HepG2 (cell line): ENCODE data around the gene JMJD1C. TPM values are rescaled to one million over a fixed set of nuclear protein-coding genes. Genes with fewer than 3 reads are reported as not detected.

Experiments used
- ATAC-seq: fragments of 200-7000 bp; cut with Tn5 transposase; 3 replicates; pipeline ENCODE4 v1.9.1; 2020; ENCODE audit warnings: mild to moderate bottlenecking, moderate library complexity
- BruUV-seq: library from RNA; stranded (reverse); fragments of 400-500 nt; replicated peaks from 2 replicates; lab custom pipeline; 2021; lab: Mats Ljungman, UMichigan
- CTCF ChIA-PET: fragments of 300-600 bp; formaldehyde crosslinking; extraction: SDS; loops from one replicate; lab custom pipeline; 2021; ENCODE audit warnings: low total read pairs, inconsistent platforms, low intra/inter-chr PET ratio; lab: Yijun Ruan, JAX
- POLR2A ChIA-PET: fragments of 350-600 bp; sonication (Branson Sonifier 250); formaldehyde crosslinking; loops from one replicate; lab custom pipeline; 2020; ENCODE audit warnings: antibody characterized with exemption, inconsistent platforms; lab: Yijun Ruan, JAX
- DNase-seq: peaks from one replicate; pipeline ENCODE4 v3.0.0-alpha.2; 2015; ENCODE audit warnings: low spot score
- FAIRE-seq: peaks from 3 replicates; lab custom pipeline; 2011; peaks lifted over from hg19 to GRCh38; lab: Jason Lieb, UNC
- H2AFZ ChIP-seq: one replicate; pipeline ENCODE4 v1.6.1; 2011; ENCODE audit warnings: low read length, inconsistent platforms
- H3K27ac ChIP-seq: fragments of 300-600 bp; 3 replicates; pipeline ENCODE4 v1.8.0; 2011; ENCODE audit warnings: mixed run types, mild to moderate bottlenecking, mixed read lengths, low read length, inconsistent platforms; ENCODE audit not compliant: insufficient read depth; ENCODE audit errors: extremely low read length
- H3K27me3 ChIP-seq, 2 experiments: fragments of 200-600 bp in 1 of 2; 2 replicates in 1 of 2; 3 replicates in 1 of 2; pipeline versions ENCODE4 v1.6.0 to v1.8.0; 2011; ENCODE audit warnings: low read length in 2 of 2, mild to moderate bottlenecking in 2 of 2, moderate library complexity in 2 of 2, inconsistent platforms in 1 of 2; ENCODE audit not compliant: insufficient read depth in 2 of 2, control insufficient read depth in 1 of 2
- H3K36me3 ChIP-seq, 2 experiments: fragments of 200-600 bp in 1 of 2; replicated peaks in 1 of 2; 2 replicates in 1 of 2; 3 replicates in 1 of 2; pipeline versions ENCODE4 v1.5.1 to v1.8.0; 2011; ENCODE audit warnings: low read length in 2 of 2, inconsistent platforms in 1 of 2; ENCODE audit not compliant: insufficient read depth in 2 of 2, control insufficient read depth in 1 of 2
- H3K4me1 ChIP-seq: 2 replicates; pipeline ENCODE4 v1.5.1; 2012; ENCODE audit warnings: low read length, inconsistent platforms; ENCODE audit not compliant: insufficient read depth
- H3K4me2 ChIP-seq: 2 replicates; pipeline ENCODE4 v1.6.0; 2011; ENCODE audit warnings: low read depth, low read length, inconsistent platforms
- H3K4me3 ChIP-seq, 3 experiments: fragments of 200-600 bp in 1 of 3; sonication (generic), shearing (Covaris generic) in 1 of 3; replicated peaks in 1 of 3; 2 replicates each; pipeline ENCODE4 v1.5.1; 2011 to 2016; ENCODE audit warnings: low read length in 3 of 3, inconsistent platforms in 2 of 3, low read depth in 2 of 3, mild to moderate bottlenecking in 2 of 3, control low read depth in 1 of 3, mixed read lengths in 1 of 3; ENCODE audit not compliant: insufficient read depth in 1 of 3
- H3K79me2 ChIP-seq: one replicate; pipeline ENCODE4 v1.6.1; 2011; ENCODE audit warnings: low read length, inconsistent platforms; ENCODE audit not compliant: insufficient read depth
- H3K9ac ChIP-seq: 2 replicates; pipeline ENCODE4 v1.6.0; 2011; ENCODE audit warnings: mild to moderate bottlenecking, low read depth, low read length, inconsistent platforms; ENCODE audit not compliant: insufficient read depth
- H3K9me3 ChIP-seq: 2 replicates; pipeline ENCODE4 v1.5.1; 2012; ENCODE audit warnings: mild to moderate bottlenecking, low read length
- H4K20me1 ChIP-seq: 2 replicates; pipeline ENCODE4 v1.6.0; 2011; ENCODE audit warnings: inconsistent platforms, mild to moderate bottlenecking, low read length, moderate library complexity; ENCODE audit not compliant: insufficient read depth
- FIP1L1 ChIP-seq: fragments of 200-400 bp; formaldehyde crosslinking; IDR thresholded peaks from 2 replicates; pipeline ENCODE4 v1.6.1; 2018; ENCODE audit warnings: low read depth, mild to moderate bottlenecking, low read length, moderate library complexity, borderline replicate concordance; ENCODE audit not compliant: insufficient read depth
- GZF1 ChIP-seq: sonication (generic); formaldehyde crosslinking; IDR thresholded peaks from 2 replicates; pipeline ENCODE4 v1.5.1; 2020; ENCODE audit warnings: mild to moderate bottlenecking, missing genetic modification reagents
- KMT2B ChIP-seq: IDR thresholded peaks from 2 replicates; pipeline ENCODE4 v1.6.1; 2016; ENCODE audit warnings: missing genetic modification reagents, missing compliant biosample characterization
- STAT5B ChIP-seq: sonication (generic); formaldehyde crosslinking; IDR thresholded peaks from 2 replicates; pipeline ENCODE4 v1.4.0; 2020; ENCODE audit warnings: missing genetic modification reagents
- ZNF678 ChIP-seq: sonication (generic); formaldehyde crosslinking; IDR thresholded peaks from 2 replicates; pipeline ENCODE4 v1.4.0; 2020; ENCODE audit warnings: mild to moderate bottlenecking, missing genetic modification reagents
- ZNF773 ChIP-seq: sonication (generic); formaldehyde crosslinking; IDR thresholded peaks from 2 replicates; pipeline ENCODE4 v1.4.0; 2020; ENCODE audit warnings: missing genetic modification reagents, borderline replicate concordance
- WGBS: methylation state at CpG from one replicate; pipeline ENCODE4 v1.1.6; 2017; ENCODE audit warnings: low lambda C conversion rate; 5-methylcytosine and 5-hydroxymethylcytosine counted together
- in situ Hi-C: cut with HindIII; loops from 2 replicates; pipeline ENCODE4 v1.10.0; 2017; ENCODE audit warnings: low pct_unique_long_range_greater_than_20kb; ENCODE audit not compliant: extremely low pct_ligation_motif_present
- intact Hi-C: fragments of 100-400 bp; cut with micrococcal nuclease; formaldehyde crosslinking; loops from one replicate; pipeline ENCODE4 v1.10.0; 2022; ENCODE audit not compliant: unreplicated experiment
- polyA plus RNA-seq, 8 experiments: library from polyadenylated mRNA; depleted of rRNA in 3 of 8; stranded (reverse) in 7 of 8; unstranded in 1 of 8; fragments of >200 nt; fragmentation: Illumina TruSeq in 4 of 8; extraction: Trizol in 4 of 8; gene quantifications; 2 replicates each; pipeline versions ENCODE4 v1.2.1 to v1.2.3, GENCODE V29; 2011 to 2016; ENCODE audit warnings: low read depth in 4 of 8, missing spikeins in 1 of 8, mixed read lengths in 1 of 8; ENCODE audit not compliant: insufficient read depth in 1 of 8
- total RNA-seq, 5 experiments: library from RNA; depleted of rRNA; stranded (reverse); fragments of >200 nt; fragmentation: Illumina TruSeq; extraction: Trizol; gene quantifications; 2 replicates each; pipeline ENCODE4 v1.2.3, GENCODE V29; 2016; ENCODE audit warnings: low read depth in 1 of 5
- TF ChIP-seq, protein P1 (sequence below): IDR thresholded peaks from 2 replicates; pipeline ENCODE4 v1.6.1; 2016; ENCODE audit warnings: control low read depth
- TF ChIP-seq, protein P2 (sequence below): sonication (generic); formaldehyde crosslinking; IDR thresholded peaks from 2 replicates; pipeline ENCODE4 v1.9.0; 2021; ENCODE audit warnings: missing genetic modification reagents, borderline replicate concordance

Gene JMJD1C
- total and polyA plus RNA-seq, 2 of the 13 experiments (the other 11 are each of a cell fraction or from before 2014, with no cell fraction given) = 42.3 to 42.7 TPM

DNA sequence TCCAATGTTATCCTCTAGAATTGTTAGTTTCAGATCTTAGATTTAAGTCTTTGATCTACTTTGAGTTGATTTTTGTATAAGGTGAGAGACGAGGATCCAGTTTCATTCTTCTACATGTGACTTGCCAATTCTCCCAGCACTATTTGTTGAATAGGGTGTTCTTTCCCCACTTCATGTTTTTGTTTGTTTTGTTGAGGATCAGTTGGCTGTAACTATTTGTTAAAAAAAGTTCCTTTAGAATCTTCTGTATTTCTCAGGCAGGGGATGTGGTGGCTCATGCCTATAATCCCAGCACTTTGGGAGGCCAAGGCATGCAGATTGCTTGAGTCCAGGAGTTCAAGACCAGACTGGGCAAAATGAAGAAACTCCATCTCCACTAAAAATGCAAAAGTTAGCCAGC is 151.8 kb downstream of the JMJD1C start:
- DNase-seq (no peak), FAIRE-seq (no peak), ATAC-seq (no peak)
- intact Hi-C loops (no loop called here), in situ Hi-C loops (no loop called here)
- Histone ChIP-seq H3K4me3 (no peak overlapping the region), H4K20me1 (no peaks in the 10 kb centered on the region), H3K4me1 (peaks cover 9% of the 10 kb centered on the region; the same call in 1 of the 2 replicates), H3K27ac (no peak overlapping the region), H3K27me3 (no peaks in the 10 kb centered on the region), H3K9me3 (no peaks in the 10 kb centered on the region), H3K9ac (no peak overlapping the region), H3K79me2 (peaks cover 2% of the 10 kb centered on the region), H3K4me2 (no peak overlapping the region), H3K36me3 (0 out of 5 replicates have a peak, but pooled peaks cover 0 to 3% of the 10 kb centered on the region in 2 experiments), H2AFZ (no peak overlapping the region)
- ChIA-PET POLR2A (no interaction called here), CTCF (no interaction called here)
- WGBS = 87% methylated on average over 1 of the region's 1 CpG
- no TSS peak for BruUV-seq
- TF ChIP-seq, protein P1, sequence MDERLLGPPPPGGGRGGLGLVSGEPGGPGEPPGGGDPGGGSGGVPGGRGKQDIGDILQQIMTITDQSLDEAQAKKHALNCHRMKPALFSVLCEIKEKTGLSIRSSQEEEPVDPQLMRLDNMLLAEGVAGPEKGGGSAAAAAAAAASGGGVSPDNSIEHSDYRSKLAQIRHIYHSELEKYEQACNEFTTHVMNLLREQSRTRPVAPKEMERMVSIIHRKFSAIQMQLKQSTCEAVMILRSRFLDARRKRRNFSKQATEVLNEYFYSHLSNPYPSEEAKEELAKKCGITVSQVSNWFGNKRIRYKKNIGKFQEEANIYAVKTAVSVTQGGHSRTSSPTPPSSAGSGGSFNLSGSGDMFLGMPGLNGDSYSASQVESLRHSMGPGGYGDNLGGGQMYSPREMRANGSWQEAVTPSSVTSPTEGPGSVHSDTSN (CRISPR knock-in tag) = no peak
- TF ChIP-seq ZNF773 (no peak), STAT5B (CRISPR knock-in tag) (no peak), FIP1L1 (no peak), ZNF678 (CRISPR knock-in tag) (no peak), KMT2B (CRISPR knock-in tag) (no peak), GZF1 (CRISPR knock-in tag) (no peak)
- TF ChIP-seq, protein P2, sequence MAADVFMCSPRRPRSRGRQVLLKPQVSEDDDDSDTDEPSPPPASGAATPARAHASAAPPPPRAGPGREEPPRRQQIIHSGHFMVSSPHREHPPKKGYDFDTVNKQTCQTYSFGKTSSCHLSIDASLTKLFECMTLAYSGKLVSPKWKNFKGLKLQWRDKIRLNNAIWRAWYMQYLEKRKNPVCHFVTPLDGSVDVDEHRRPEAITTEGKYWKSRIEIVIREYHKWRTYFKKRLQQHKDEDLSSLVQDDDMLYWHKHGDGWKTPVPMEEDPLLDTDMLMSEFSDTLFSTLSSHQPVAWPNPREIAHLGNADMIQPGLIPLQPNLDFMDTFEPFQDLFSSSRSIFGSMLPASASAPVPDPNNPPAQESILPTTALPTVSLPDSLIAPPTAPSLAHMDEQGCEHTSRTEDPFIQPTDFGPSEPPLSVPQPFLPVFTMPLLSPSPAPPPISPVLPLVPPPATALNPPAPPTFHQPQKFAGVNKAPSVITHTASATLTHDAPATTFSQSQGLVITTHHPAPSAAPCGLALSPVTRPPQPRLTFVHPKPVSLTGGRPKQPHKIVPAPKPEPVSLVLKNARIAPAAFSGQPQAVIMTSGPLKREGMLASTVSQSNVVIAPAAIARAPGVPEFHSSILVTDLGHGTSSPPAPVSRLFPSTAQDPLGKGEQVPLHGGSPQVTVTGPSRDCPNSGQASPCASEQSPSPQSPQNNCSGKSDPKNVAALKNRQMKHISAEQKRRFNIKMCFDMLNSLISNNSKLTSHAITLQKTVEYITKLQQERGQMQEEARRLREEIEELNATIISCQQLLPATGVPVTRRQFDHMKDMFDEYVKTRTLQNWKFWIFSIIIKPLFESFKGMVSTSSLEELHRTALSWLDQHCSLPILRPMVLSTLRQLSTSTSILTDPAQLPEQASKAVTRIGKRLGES = no peak
